Endothelial cell of umbilical vein (primary cell): ENCODE measurements around the gene CEACAM7. TPM values are rescaled to one million over a fixed set of nuclear protein-coding genes. Genes with fewer than 3 reads are reported as not detected.

Experiments
- BruUV-seq: library from RNA; stranded (reverse); fragments of 400-500 nt; replicated peaks from 2 replicates; lab custom pipeline; 2021; lab: Mats Ljungman, UMichigan
- CTCF ChIA-PET: fragments of 300-600, 350-600 bp; sonication (Branson Sonifier 250); formaldehyde crosslinking; loops from one replicate; lab custom pipeline; 2021; ENCODE audit warnings: antibody characterized with exemption, inconsistent platforms; lab: Charles Lee
- POLR2A ChIA-PET: fragments of 300-600, 350-600 bp; sonication (Branson Sonifier 250); formaldehyde crosslinking; loops from one replicate; lab custom pipeline; 2021; ENCODE audit warnings: antibody characterized with exemption, inconsistent platforms; lab: Charles Lee
- DNase-seq: peaks from one replicate; pipeline ENCODE4 v3.0.0-alpha.2; 2011; ENCODE audit warnings: low read depth, low spot score
- FAIRE-seq: peaks from 2 replicates; lab custom pipeline; 2011; peaks lifted over from hg19 to GRCh38; lab: Jason Lieb, UNC
- H2AFZ ChIP-seq: 2 replicates; pipeline ENCODE4 v1.6.0; 2012; ENCODE audit warnings: low read depth, low read length, control low read depth, inconsistent platforms
- H3K27ac ChIP-seq: 2 replicates; pipeline ENCODE4 v1.5.1; 2011; ENCODE audit warnings: low read depth, mild to moderate bottlenecking, control low read depth, low read length, moderate library complexity; ENCODE audit not compliant: insufficient read depth
- H3K27me3 ChIP-seq, 2 experiments: 2 replicates each; pipeline versions ENCODE4 v1.6.0 to v1.6.1; 2011; ENCODE audit warnings: low read length in 2 of 2, mixed read lengths in 1 of 2; ENCODE audit not compliant: control insufficient read depth in 2 of 2, insufficient read depth in 2 of 2
- H3K36me3 ChIP-seq, 2 experiments: 2 replicates in 1 of 2; 3 replicates in 1 of 2; pipeline ENCODE4 v1.5.1; 2011; ENCODE audit warnings: low read length in 2 of 2, mild to moderate bottlenecking in 1 of 2, moderate library complexity in 1 of 2; ENCODE audit not compliant: control insufficient read depth in 2 of 2, insufficient read depth in 2 of 2; ENCODE audit errors: extremely low read depth in 1 of 2
- H3K4me1 ChIP-seq: 3 replicates; pipeline ENCODE4 v1.5.1; 2011; ENCODE audit warnings: mild to moderate bottlenecking, low read length; ENCODE audit not compliant: control insufficient read depth, insufficient read depth; ENCODE audit errors: extremely low read depth
- H3K4me2 ChIP-seq: 2 replicates; pipeline ENCODE4 v1.6.1; 2011; ENCODE audit warnings: low read length, control low read depth, mixed read lengths; ENCODE audit not compliant: insufficient read depth
- H3K4me3 ChIP-seq, 3 experiments: fragments of 200-600 bp in 1 of 3; sonication (generic), shearing (Covaris generic) in 1 of 3; replicated peaks in 1 of 3; 2 replicates each; pipeline ENCODE4 v1.5.1; 2011 to 2016; ENCODE audit warnings: control low read depth in 3 of 3, low read length in 3 of 3, mild to moderate bottlenecking in 2 of 3, inconsistent platforms in 1 of 3, low read depth in 1 of 3, moderate library complexity in 1 of 3; ENCODE audit not compliant: insufficient read depth in 1 of 3
- H3K79me2 ChIP-seq: 2 replicates; pipeline ENCODE4 v1.6.0; 2012; ENCODE audit warnings: low read length, inconsistent platforms; ENCODE audit not compliant: control insufficient read depth, insufficient read depth
- H3K9ac ChIP-seq: replicated peaks from 2 replicates; pipeline ENCODE3; 2011; ENCODE audit warnings: low read length, control low read depth; ENCODE audit not compliant: insufficient read depth; ENCODE audit errors: extremely low read depth
- H3K9me1 ChIP-seq: replicated peaks from 3 replicates; pipeline ENCODE4 v1.6.0; 2011; ENCODE audit warnings: mild to moderate bottlenecking, low read length; ENCODE audit not compliant: control insufficient read depth, insufficient read depth; ENCODE audit errors: extremely low read depth
- H3K9me3 ChIP-seq: replicated peaks from 2 replicates; pipeline ENCODE4 v1.5.1; 2012; ENCODE audit warnings: low read length, inconsistent platforms; ENCODE audit not compliant: control insufficient read depth, insufficient read depth
- H4K20me1 ChIP-seq: replicated peaks from 2 replicates; pipeline ENCODE3; 2011; ENCODE audit warnings: mild to moderate bottlenecking, low read length; ENCODE audit not compliant: control insufficient read depth, insufficient read depth; ENCODE audit errors: extremely low read depth
- EZH2 ChIP-seq: IDR thresholded peaks from 2 replicates; pipeline ENCODE4 v1.6.1; 2012; ENCODE audit warnings: borderline replicate concordance, low read depth, mild to moderate bottlenecking, moderate library complexity, low read length, inconsistent platforms; ENCODE audit not compliant: severe bottlenecking
- FOS ChIP-seq: IDR thresholded peaks from 2 replicates; pipeline ENCODE4 v1.6.1; 2011; ENCODE audit warnings: mild to moderate bottlenecking, low read length, moderate library complexity, borderline replicate concordance; ENCODE audit not compliant: insufficient read depth
- GATA2 ChIP-seq: IDR thresholded peaks from 2 replicates; pipeline ENCODE4 v1.7.0; 2011; ENCODE audit warnings: low read depth, mild to moderate bottlenecking, moderate library complexity, mixed read lengths, low read length; ENCODE audit not compliant: insufficient read length, insufficient read depth
- JUN ChIP-seq: IDR thresholded peaks from 2 replicates; pipeline ENCODE4 v1.6.1; 2011; ENCODE audit warnings: borderline replicate concordance, low read depth; ENCODE audit not compliant: insufficient read length, insufficient read depth
- MYC ChIP-seq: IDR thresholded peaks from one replicate; pipeline ENCODE4 v1.6.1; 2011; ENCODE audit warnings: mild to moderate bottlenecking, low read depth, low read length
- POLR2A ChIP-seq: IDR thresholded peaks from 2 replicates; pipeline ENCODE4 v1.6.1; 2012; ENCODE audit warnings: low read depth, mild to moderate bottlenecking, control low read depth, low read length
- POLR2AphosphoS5 ChIP-seq: IDR thresholded peaks from 2 replicates; pipeline ENCODE4 v1.6.1; 2012; ENCODE audit warnings: low read depth, mild to moderate bottlenecking, control low read depth, low read length, moderate library complexity; ENCODE audit not compliant: insufficient read depth
- dilution Hi-C: fragments of 300-500 bp; cut with MboI; formaldehyde crosslinking; loops from one replicate; pipeline ENCODE4 v1.15.0; 2019; ENCODE audit warnings: low sequenced_read_pairs; ENCODE audit not compliant: extremely low pct_ligation_motif_present
- intact Hi-C: fragments of 100-400 bp; cut with micrococcal nuclease; formaldehyde crosslinking; loops from one replicate; pipeline ENCODE4 v1.10.0; 2022
- polyA plus RNA-seq, 4 experiments: library from polyadenylated mRNA; depleted of rRNA in 3 of 4; stranded (reverse) in 3 of 4; unstranded in 1 of 4; fragments of >200 nt; gene quantifications; 2 replicates each; pipeline versions ENCODE4 v1.2.1 to v1.2.3, GENCODE V29; 2011 to 2012; ENCODE audit warnings: missing spikeins in 1 of 4
- total RNA-seq: library from RNA; stranded (reverse); gene quantifications from 2 replicates; pipeline ENCODE4 v1.2.3, GENCODE V29; 2021
- TF ChIP-seq, protein P1 (sequence below): IDR thresholded peaks from 2 replicates; pipeline ENCODE4 v1.6.1; 2011; ENCODE audit not compliant: insufficient read depth, insufficient read length
- TF ChIP-seq, protein P2 (sequence below), 2 donors: IDR thresholded peaks; 1 replicate in 1 of 2; 2 replicates in 1 of 2; pipeline ENCODE4 v1.5.1; 2011; ENCODE audit warnings: low read length in 2 of 2, mild to moderate bottlenecking in 2 of 2, moderate library complexity in 2 of 2, control low read depth in 1 of 2, inconsistent platforms in 1 of 2, low read depth in 1 of 2; ENCODE audit not compliant: insufficient read depth in 1 of 2; ENCODE audit errors: extremely low read depth in 1 of 2

CEACAM7 gene
- total and polyA plus RNA-seq, 2 donors (not counting 3 experiments of a cell fraction or from before 2014, with no cell fraction given), result 0.03 TPM; not detected in 1

DNA sequence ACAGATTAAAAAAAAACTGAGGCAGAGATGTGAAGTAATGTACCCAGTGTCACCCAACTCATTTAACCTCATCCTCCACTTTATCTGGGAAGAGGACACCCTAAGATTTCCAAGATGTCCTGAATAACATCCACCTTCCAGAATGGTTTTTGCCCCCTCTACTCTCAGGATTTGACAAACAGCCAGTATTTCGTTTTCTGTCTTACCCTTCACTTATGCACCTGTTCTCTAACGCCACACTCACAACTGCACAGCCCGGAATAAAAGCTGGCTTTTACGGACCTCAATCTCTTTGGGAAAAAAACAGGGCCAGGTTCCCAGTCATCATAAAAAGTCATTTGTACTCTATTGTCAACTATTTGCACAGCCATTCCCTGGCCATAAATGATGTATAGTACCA, 46.1 kb upstream of the CEACAM7 start:
- H2AFZ ChIP-seq, result no peak overlapping the region
- FAIRE-seq, result no peak

More for the DNA sequence above, 46.1 kb upstream of the CEACAM7 start:
- intact Hi-C loops (no loop called here), dilution Hi-C loops (no loop called here)
- Histone ChIP-seq H3K4me2 (no peak overlapping the region), H3K79me2 (no peaks in the 10 kb centered on the region), H3K36me3 (no peaks in the 10 kb centered on the region), H3K27me3 (peaks cover 4 to 5% of the 10 kb centered on the region in 2 experiments), H3K9me1 (no peaks in the 10 kb centered on the region), H3K9ac (no peak overlapping the region), H3K4me1 (no peaks in the 10 kb centered on the region), H3K27ac (no peak overlapping the region), H3K9me3 (no peaks in the 10 kb centered on the region), H4K20me1 (no peaks in the 10 kb centered on the region), H3K4me3 (no peak overlapping the region)
- DNase-seq, result no peak
- CTCF ChIA-PET, result no interaction called here
- POLR2A ChIA-PET, result no interaction called here
- TF ChIP-seq JUN (no peak), MYC (no peak), POLR2AphosphoS5 (no peak), POLR2A (no peak), EZH2 (no peak), GATA2 (no peak), FOS (no peak)
- TF ChIP-seq, protein P1, sequence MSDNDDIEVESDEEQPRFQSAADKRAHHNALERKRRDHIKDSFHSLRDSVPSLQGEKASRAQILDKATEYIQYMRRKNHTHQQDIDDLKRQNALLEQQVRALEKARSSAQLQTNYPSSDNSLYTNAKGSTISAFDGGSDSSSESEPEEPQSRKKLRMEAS, result no peak
- TF ChIP-seq, protein P2, sequence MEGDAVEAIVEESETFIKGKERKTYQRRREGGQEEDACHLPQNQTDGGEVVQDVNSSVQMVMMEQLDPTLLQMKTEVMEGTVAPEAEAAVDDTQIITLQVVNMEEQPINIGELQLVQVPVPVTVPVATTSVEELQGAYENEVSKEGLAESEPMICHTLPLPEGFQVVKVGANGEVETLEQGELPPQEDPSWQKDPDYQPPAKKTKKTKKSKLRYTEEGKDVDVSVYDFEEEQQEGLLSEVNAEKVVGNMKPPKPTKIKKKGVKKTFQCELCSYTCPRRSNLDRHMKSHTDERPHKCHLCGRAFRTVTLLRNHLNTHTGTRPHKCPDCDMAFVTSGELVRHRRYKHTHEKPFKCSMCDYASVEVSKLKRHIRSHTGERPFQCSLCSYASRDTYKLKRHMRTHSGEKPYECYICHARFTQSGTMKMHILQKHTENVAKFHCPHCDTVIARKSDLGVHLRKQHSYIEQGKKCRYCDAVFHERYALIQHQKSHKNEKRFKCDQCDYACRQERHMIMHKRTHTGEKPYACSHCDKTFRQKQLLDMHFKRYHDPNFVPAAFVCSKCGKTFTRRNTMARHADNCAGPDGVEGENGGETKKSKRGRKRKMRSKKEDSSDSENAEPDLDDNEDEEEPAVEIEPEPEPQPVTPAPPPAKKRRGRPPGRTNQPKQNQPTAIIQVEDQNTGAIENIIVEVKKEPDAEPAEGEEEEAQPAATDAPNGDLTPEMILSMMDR (IDR thresholded peaks at IDR 0.05; ENCODE audit: extremely low read depth in 1 of 2, insufficient read depth in 1 of 2, low read depth in 1 of 2, low read length in 2 of 2), result no peak
- BruUV-seq, result no TSS peak
